ENCODE measurements around the gene RNASE9.

DNA sequence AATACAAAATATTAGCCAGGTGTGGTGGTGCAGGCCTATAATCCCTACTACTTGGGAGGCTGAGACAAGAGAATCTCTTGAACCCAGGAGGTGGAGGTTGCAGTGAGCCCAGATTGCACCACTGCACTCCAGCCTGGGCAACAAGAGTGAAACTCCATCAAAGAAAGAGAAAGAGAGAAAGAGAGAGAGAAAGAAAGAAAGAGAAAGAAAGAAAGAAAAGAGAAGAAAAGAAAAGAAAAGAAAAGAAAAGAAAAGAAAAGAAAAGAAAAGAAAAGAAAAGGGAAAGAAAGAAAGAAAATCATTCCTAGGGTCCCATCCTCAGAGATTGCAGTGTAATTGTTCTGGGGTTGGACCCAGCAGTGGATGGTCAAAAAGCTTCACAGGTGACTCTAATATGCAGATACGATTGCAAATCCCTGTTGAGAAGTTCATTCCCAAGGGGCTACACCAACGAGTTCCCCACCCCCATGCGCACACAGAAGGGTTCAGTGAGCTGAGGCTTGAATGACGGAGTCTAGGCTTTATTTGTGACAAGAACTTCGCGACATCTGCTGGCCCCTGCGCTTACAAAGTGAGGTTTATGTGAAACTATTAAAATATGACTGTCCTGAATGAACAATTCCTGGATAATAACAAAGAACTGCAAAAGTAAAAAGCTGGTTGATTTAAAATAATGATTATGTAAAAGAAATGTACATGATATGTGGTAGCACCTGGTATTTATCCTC is 47.7 kb upstream of the RNASE9 start:
- TF ChIP-seq CTCF (conservative IDR thresholded peaks at IDR 0.05; ENCODE audit: low read depth in 2 of 2) (peak in 1 of 2 experiments; percentile 26; a peak in 1 of 4 replicates), POLR2AphosphoS5 (IDR thresholded peaks at IDR 0.05; ENCODE audit: low read depth) (no peak)

Data from GM23338 (cell line).